Endothelial cell of umbilical vein (primary cell): Measurements from ENCODE around the gene MUC4.
"Not testable (repeated sequence)": the region's sequence is repeated elsewhere in the genome, so short reads cannot be mapped to it uniquely, and the experiment has no call there.

Source experiments
- EZH2 ChIP-seq: IDR thresholded peaks from 2 replicates; pipeline ENCODE4 v1.6.1; 2012; ENCODE audit warnings: borderline replicate concordance, low read depth, mild to moderate bottlenecking, moderate library complexity, low read length, inconsistent platforms; ENCODE audit not compliant: severe bottlenecking
- FOS ChIP-seq: IDR thresholded peaks from 2 replicates; pipeline ENCODE4 v1.6.1; 2011; ENCODE audit warnings: mild to moderate bottlenecking, low read length, moderate library complexity, borderline replicate concordance; ENCODE audit not compliant: insufficient read depth
- GATA2 ChIP-seq: IDR thresholded peaks from 2 replicates; pipeline ENCODE4 v1.7.0; 2011; ENCODE audit warnings: low read depth, mild to moderate bottlenecking, moderate library complexity, mixed read lengths, low read length; ENCODE audit not compliant: insufficient read length, insufficient read depth
- JUN ChIP-seq: IDR thresholded peaks from 2 replicates; pipeline ENCODE4 v1.6.1; 2011; ENCODE audit warnings: borderline replicate concordance, low read depth; ENCODE audit not compliant: insufficient read length, insufficient read depth
- POLR2A ChIP-seq: IDR thresholded peaks from 2 replicates; pipeline ENCODE4 v1.6.1; 2012; ENCODE audit warnings: low read depth, mild to moderate bottlenecking, control low read depth, low read length
- POLR2AphosphoS5 ChIP-seq: IDR thresholded peaks from 2 replicates; pipeline ENCODE4 v1.6.1; 2012; ENCODE audit warnings: low read depth, mild to moderate bottlenecking, control low read depth, low read length, moderate library complexity; ENCODE audit not compliant: insufficient read depth
- TF ChIP-seq, protein P1 (sequence below), 2 donors: IDR thresholded peaks; 1 replicate in 1 of 2; 2 replicates in 1 of 2; pipeline ENCODE4 v1.5.1; 2011; ENCODE audit warnings: low read length in 2 of 2, mild to moderate bottlenecking in 2 of 2, moderate library complexity in 2 of 2, control low read depth in 1 of 2, inconsistent platforms in 1 of 2, low read depth in 1 of 2; ENCODE audit not compliant: insufficient read depth in 1 of 2; ENCODE audit errors: extremely low read depth in 1 of 2

DNA sequence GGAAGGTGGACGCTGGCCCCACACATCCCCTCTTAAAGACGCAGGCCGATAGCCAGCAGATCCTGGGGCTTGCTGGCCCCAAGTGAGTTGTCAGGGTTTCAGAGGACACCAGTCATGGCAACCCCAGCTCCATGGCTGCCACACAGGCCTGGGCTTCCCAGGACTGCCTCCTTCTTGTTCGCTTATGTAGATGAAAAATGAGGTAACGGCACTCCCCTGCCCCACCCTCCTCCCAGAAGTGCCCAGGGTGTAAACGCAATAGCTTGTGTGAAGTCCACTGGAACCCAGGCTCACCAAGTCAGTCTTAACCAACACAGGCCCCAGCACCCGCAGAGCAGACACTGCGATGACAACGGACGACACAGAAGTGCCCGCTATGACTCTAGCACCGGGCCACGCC lies 87.4 kb downstream of the MUC4 start:
- not testable (repeated sequence) for TF ChIP-seq EZH2, POLR2A, POLR2AphosphoS5, JUN, FOS, GATA2
- TF ChIP-seq, protein P1, sequence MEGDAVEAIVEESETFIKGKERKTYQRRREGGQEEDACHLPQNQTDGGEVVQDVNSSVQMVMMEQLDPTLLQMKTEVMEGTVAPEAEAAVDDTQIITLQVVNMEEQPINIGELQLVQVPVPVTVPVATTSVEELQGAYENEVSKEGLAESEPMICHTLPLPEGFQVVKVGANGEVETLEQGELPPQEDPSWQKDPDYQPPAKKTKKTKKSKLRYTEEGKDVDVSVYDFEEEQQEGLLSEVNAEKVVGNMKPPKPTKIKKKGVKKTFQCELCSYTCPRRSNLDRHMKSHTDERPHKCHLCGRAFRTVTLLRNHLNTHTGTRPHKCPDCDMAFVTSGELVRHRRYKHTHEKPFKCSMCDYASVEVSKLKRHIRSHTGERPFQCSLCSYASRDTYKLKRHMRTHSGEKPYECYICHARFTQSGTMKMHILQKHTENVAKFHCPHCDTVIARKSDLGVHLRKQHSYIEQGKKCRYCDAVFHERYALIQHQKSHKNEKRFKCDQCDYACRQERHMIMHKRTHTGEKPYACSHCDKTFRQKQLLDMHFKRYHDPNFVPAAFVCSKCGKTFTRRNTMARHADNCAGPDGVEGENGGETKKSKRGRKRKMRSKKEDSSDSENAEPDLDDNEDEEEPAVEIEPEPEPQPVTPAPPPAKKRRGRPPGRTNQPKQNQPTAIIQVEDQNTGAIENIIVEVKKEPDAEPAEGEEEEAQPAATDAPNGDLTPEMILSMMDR (IDR thresholded peaks at IDR 0.05; ENCODE audit: extremely low read depth in 1 of 2, insufficient read depth in 1 of 2, low read depth in 1 of 2, low read length in 2 of 2): not testable (repeated sequence)
